GM21390 (cell line): ENCODE results near the gene LTB4R.
"Not testable (repeated sequence)": the region's sequence is repeated elsewhere in the genome, so short reads cannot be mapped to it uniquely, and the experiment has no call there.

Experiments
- ATAC-seq: cut with Tn5 transposase; IDR thresholded peaks from one replicate; pipeline ENCODE4 v1.9.1; 2021; ENCODE audit not compliant: unreplicated experiment

Gene LTB4R

DNA sequence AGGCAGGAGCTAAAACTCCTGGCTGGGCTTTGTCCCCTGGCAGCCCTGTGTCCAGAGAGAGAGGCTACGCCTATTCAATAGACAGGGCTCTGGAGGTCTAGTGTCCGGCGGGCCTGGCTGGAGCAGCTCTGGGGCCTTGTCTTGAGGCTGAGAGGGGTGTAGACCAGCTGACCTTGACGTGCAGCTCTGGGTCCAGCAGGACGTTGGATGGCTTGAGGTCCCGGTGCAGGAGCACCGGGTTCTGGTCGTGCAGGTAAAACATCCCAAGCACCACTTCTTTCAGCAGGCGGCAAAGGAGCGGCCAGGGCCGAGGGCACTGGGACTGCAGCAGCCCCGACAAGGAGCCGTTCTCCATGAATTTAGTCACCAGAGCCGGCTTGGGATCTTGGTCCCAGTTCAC lies 27.5 kb downstream of the LTB4R start:
- no peak for ATAC-seq

DNA sequence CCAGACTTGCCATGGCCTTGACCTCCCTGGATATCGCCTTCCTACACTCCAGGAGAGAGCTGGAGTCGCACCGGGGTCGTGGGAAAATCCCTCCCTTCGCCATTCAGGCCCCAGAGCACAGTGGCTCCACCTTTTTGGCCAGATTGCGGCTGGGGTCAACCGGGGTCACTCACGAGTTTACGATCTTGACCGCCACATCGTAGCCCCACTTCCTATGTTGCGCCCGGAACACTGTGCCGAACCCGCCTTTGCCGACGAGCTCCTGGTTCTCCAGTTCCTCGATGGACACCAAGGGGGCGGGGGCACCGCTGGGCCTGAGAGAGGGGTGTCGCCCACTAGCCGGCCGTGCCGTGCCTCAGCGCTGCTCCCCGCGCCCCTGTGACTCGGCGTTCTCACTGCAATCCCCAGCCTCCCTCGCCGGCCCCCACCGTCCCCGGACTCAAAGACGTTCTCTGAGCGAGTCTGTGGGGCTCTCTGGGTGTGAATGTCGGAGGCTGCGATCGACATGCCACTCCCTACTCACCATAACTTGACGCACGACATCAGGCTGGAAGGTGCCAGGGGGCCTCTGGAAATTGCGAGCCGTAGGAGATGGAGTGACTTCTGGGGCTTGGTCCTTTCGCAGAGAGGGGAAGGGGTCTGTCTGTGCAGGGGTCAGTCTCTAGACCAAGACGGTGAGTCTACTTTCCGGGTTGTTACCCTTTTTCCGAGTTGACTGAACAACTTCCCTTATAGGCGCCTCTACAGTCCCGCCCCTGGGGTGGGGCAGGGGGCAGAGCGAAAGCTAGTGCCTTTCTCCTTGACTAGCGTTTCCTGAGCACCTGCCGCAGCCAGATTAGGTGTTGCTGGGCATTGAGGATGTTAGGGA lies 28.2 kb downstream of the LTB4R start, which contains the start of gene RIPK3:
Gene RIPK3, minus strand, starts transcription at position 708 of the 868 bp plus-strand sequence. Its CDS starts 165 bp downstream, at position 543.
- peak; percentile 94 for ATAC-seq

DNA sequence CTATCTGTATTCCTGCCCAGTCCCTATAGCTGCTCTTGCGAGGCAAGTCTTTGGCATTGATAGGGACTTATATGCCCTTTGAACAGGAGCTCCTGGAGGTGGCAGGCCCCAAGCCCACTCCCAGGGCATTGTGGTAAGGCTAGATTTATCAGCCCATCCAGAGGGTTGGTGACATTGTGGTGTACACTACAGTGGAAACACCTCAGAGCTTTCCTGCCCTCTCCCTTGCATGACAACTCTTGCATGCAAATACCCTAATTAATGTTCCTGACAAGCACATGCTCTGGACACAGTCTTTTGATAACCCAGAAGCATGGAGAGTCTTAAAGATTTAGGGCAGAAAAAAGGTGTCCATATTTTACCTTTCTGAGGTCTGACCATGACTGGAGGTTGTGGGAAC lies 29.3 kb downstream of the LTB4R start:
- no peak for ATAC-seq

- ATAC-seq = no peak
These were observed 31.6 kb downstream of the LTB4R start for GRCh38 chr14:24342889-24343288.

DNA sequence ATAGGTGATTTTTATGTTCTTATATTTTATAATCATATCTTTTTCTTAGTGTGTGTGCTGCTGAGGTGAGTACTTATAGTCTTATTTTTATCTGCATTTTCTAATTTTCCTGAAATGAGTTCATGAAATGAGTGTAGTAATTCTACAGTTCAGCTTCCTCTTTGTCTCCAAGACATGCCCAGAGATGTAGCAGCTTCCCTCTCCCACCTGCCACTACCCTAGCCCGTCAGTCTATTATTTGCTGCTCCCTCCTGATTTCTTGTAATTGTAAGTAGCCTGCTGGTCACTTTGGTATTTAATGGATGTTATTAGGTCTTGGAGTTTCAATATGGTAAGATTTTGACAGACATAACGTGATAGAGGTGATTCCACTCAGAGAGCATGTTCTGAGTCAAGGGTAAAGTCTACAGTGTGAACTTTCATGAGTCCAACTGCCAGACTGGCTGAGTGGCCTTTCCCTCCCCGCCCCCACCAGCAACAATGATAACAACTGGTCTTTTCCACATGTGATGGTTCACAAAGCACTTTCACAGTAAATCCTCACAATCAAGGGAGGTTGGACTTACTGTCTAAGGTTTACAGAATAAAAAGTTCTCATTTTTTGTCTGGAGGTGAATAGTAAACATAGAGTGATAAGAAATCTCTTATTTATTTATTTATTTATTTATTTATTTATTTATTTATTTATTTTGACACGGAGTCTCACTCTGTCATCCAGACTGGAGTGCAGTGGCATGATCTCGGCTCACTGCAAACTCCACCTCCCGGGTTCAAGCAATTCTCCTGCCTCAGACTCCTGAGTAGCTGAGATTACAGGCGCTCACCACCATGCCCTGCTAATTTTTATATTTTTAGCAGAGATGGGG lies 32.7 kb downstream of the LTB4R start:
- no peak for ATAC-seq

DNA sequence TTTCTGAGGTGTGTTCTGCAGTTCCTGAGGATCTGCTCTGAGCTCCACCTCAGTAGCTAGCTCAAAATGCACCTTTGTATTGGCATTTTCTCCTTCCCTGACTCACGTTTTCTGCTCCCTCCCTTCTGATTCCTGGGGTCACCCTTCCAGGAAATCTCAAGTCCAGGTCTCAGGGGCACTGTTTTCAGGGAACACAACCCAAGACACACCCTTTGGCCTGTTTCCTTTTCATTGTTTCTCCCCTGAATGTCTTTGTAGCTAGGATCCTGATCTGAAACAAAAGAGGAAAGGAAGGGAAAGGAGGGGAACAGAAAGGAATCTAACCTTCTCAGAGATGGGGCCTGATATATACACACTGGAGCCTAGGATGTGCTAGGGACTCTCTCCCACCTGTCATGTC lies 35.8 kb downstream of the LTB4R start:
- ATAC-seq = no peak

- no peak for ATAC-seq
These were observed 36.9 kb downstream of the LTB4R start for GRCh38 chr14:24348186-24348585.

- no peak for ATAC-seq
These were observed 38.4 kb downstream of the LTB4R start for GRCh38 chr14:24349742-24350141.

- no peak for ATAC-seq
These were observed 40.2 kb downstream of the LTB4R start for GRCh38 chr14:24351517-24351916.

GRCh38 chr14:24353559-24354481 lies 42.5 kb downstream of the LTB4R start:
- ATAC-seq = no peak

- ATAC-seq = not testable (repeated sequence)
These were observed 43.2 kb downstream of the LTB4R start for GRCh38 chr14:24354482-24354825.

DNA sequence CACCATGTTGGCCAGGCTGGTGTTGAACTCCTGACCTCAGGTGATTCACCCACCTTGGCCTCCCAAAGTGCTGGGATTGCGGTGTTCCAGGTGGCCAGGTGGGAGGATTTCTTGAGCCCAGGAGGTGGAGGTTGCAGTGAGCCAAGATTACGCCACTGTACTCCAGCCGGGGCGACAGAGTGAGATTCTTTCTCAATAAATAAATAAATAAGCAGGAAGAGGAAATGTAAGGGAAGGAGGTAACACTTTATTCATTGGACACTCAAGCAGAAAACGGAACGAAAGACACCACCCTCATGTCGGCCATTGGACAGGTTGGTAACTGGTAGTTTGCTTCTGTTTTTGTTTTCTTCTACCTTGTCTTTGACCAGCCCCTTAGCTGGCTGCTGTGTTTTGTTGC lies 43.7 kb downstream of the LTB4R start:
- no peak for ATAC-seq

- no peak for ATAC-seq
These were observed 44.9 kb downstream of the LTB4R start for GRCh38 chr14:24356208-24356607.

DNA sequence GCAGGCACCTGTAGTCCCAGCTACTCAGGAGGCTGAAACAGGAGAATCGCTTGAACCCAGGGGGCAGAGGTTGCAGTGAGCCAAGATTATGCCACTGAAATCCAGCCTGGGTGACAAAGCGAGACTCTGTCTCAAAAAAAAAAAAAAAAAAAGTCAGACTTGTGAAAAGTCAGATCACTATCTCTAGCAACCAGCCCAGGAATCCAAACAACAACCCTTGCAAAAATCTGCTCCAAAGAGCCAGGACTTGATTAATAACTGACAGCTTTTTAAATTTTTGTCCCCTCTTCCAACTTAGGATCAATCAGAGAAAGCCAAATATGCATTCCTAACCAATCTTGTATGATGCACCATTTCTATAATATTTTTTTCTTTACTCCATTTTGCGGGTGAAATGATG lies 49.0 kb downstream of the LTB4R start:
- no peak for ATAC-seq

DNA sequence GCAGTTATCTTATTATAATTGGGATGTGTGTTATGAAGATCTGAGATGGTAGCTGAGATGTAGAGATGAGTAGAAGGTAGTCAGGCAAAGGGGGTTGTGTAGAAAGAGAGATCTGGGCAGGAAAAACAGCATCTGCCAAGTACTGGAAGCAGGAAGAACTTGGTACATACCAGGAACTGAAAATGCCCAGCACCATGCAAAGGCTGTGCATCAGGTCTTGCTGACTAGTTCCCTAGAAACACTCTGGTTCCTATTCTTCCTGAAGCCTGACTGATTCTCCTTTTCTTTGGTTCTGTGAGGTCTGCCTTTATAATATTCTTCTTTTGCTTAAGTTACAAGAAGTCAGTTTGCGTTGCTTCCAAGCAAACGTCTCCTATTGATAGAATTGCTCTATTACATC lies 50.0 kb downstream of the LTB4R start:
- ATAC-seq = no peak

DNA sequence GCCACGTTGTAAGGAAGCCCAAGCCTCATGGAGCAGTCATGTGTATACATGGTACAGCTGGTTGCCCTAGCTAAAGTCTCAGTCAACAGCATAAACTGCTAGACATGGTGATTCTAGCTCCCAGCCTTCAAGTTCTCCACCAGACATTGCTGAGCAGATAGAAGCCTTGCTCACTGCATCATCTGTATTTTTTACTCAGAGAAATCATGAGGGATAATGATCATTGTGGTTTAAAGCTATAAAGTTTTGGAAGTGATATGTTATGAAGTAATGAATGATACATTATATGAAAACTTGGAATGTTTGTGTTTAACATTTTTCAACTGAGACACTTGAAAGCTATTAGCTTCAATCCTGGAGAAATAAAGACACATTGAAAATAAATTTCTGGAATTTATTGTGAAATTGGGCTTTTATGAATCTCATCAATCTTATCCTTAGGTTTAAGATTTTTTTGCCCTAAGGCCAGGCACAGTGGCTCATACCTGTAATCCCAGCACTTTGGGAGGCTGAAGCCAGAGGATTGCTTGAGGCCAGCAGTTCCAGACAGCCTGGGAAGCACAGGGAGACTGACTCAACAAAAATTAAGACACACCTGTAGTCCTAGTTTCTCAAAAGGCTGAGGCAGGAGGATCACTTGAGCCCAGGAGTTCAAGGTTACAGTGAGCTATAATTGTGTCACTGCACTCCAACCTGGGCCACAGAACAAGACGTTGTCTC lies 51.1 kb downstream of the LTB4R start:
- ATAC-seq = no peak

DNA sequence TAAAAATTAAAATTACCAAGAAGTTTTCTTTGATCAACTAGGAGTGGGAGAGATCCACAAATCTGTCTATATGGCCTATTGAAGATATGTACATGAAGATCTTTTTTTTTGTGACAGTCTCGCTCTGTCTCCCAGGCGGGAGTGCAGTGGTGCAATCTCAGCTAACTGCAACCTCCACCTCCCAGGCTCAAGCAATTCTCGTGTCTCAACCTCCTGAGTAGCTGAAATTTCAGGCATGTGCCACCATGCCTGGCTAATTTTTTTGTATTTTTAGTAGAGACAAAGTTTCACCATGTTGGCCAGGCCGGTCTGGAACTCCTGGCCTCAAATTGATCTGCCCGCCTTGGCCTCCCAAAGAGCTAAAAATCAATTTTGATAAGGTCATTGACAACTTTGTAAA lies 52.1 kb downstream of the LTB4R start:
- no peak for ATAC-seq

DNA sequence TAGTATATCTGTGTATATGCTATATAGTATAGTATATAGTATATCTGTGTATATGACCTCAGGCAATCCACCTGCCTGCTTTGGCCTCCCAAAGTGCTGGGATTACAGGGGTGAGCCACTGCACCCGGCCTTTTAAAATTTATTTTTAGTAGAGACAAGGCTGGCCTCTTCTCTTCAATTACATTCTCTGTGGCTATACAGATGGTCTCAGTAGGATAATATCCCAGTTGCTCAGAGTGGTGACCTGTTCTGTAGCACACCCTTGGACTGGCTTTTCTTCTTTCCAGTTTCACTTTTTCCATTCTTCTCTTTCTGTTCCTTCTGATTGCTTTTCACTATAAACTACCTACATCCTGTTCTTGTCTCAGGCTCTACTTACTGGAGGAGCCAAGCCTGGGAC lies 53.5 kb downstream of the LTB4R start:
- no peak for ATAC-seq

GRCh38 chr14:24365600-24366412 lies 54.5 kb downstream of the LTB4R start:
- peak; percentile 41 for ATAC-seq

GRCh38 chr14:24366413-24366720 lies 55.1 kb downstream of the LTB4R start:
- no peak for ATAC-seq
